GM19240 (cell line): ENCODE results near the gene LEP.
"Not testable (repeated sequence)": the region's sequence is repeated elsewhere in the genome, so short reads cannot be mapped to it uniquely, and the experiment has no call there.

Source experiments
- DNase-seq: peaks from one replicate; pipeline ENCODE4 v3.0.0; 2011; ENCODE audit warnings: low spot score; ENCODE audit not compliant: insufficient read length

LEP gene

GRCh38 chr7:128210590-128211570, 30.2 kb upstream of the LEP start:
- no peak for DNase-seq

- DNase-seq, result no peak
Measured at GRCh38 chr7:128211626-128212025, 29.5 kb upstream of the LEP start.

GRCh38 chr7:128214463-128214862, 26.6 kb upstream of the LEP start:
- no peak for DNase-seq

- DNase-seq, result no peak
Measured at GRCh38 chr7:128215281-128215680, 25.8 kb upstream of the LEP start.

GRCh38 chr7:128215739-128216138, 25.3 kb upstream of the LEP start:
- no peak for DNase-seq

- no peak for DNase-seq
Measured at GRCh38 chr7:128217030-128217805, 23.9 kb upstream of the LEP start.

- no peak for DNase-seq
Measured at GRCh38 chr7:128217967-128218652, 23.0 kb upstream of the LEP start.

GRCh38 chr7:128219636-128220035, 21.4 kb upstream of the LEP start:
- no peak for DNase-seq

GRCh38 chr7:128221929-128222403, 19.1 kb upstream of the LEP start:
- no peak for DNase-seq

- no peak for DNase-seq
Measured at GRCh38 chr7:128226132-128226980, 14.7 kb upstream of the LEP start.

GRCh38 chr7:128227271-128227670, 13.8 kb upstream of the LEP start:
- DNase-seq, result no peak

GRCh38 chr7:128231021-128231420, 10.1 kb upstream of the LEP start:
- DNase-seq, result no peak

- DNase-seq, result no peak
Measured at GRCh38 chr7:128231677-128232076, 9.4 kb upstream of the LEP start.

- DNase-seq, result no peak
Measured at GRCh38 chr7:128233471-128233870, 7.6 kb upstream of the LEP start.

- no peak for DNase-seq
Measured at GRCh38 chr7:128234476-128235026, 6.5 kb upstream of the LEP start.

- no peak for DNase-seq
Measured at GRCh38 chr7:128235471-128235870, 5.6 kb upstream of the LEP start.

- DNase-seq, result no peak
Measured at GRCh38 chr7:128236924-128237586, 4.0 kb upstream of the LEP start.

- not testable (repeated sequence) for DNase-seq
Measured at GRCh38 chr7:128239146-128239545, 1.9 kb upstream of the LEP start.

- DNase-seq, result no peak
Measured at GRCh38 chr7:128242661-128243060, 1.6 kb downstream of the LEP start.

- DNase-seq, result no peak
Measured at GRCh38 chr7:128243273-128243672, 2.2 kb downstream of the LEP start.
